Measurements from ENCODE around the gene PSME2.

DNA sequence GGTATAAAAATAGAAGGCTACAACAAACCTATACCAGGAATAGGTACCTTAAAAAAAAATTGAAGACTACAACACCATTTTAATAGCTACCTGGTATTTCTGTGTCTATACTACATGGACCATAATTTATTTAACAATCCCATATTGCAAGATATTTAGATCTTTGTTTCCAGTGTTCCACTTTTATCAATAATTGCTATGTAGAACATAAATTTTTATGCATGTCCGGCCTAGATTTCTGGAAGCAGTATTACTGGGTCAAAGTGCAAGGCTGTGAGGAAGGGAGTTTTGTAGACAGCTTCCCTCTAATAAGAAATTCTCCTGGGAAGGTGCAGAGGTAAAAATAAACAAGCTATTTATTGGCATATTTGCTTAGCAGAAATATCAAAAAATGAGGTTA, 35.9 kb downstream of the PSME2 start:
- TF ChIP-seq CBX2 (IDR thresholded peaks at IDR 0.05; ENCODE audit: borderline replicate concordance, low read depth) (no peak), NFE2L2 (conservative IDR thresholded peaks at IDR 0.05; ENCODE audit: low read length) (no peak), JUN (IDR thresholded peaks at IDR 0.05) (no peak), MAFK (IDR thresholded peaks at IDR 0.05; ENCODE audit: partially characterized antibody) (no peak), CEBPB (IDR thresholded peaks at IDR 0.05) (no peak), POLR2A (IDR thresholded peaks at IDR 0.05; ENCODE audit: low read length) (no peak), JUNB (IDR thresholded peaks at IDR 0.05) (no peak)
- TF ChIP-seq, protein P1, sequence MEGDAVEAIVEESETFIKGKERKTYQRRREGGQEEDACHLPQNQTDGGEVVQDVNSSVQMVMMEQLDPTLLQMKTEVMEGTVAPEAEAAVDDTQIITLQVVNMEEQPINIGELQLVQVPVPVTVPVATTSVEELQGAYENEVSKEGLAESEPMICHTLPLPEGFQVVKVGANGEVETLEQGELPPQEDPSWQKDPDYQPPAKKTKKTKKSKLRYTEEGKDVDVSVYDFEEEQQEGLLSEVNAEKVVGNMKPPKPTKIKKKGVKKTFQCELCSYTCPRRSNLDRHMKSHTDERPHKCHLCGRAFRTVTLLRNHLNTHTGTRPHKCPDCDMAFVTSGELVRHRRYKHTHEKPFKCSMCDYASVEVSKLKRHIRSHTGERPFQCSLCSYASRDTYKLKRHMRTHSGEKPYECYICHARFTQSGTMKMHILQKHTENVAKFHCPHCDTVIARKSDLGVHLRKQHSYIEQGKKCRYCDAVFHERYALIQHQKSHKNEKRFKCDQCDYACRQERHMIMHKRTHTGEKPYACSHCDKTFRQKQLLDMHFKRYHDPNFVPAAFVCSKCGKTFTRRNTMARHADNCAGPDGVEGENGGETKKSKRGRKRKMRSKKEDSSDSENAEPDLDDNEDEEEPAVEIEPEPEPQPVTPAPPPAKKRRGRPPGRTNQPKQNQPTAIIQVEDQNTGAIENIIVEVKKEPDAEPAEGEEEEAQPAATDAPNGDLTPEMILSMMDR (IDR thresholded peaks at IDR 0.05), result no peak
- TF ChIP-seq, protein P2, sequence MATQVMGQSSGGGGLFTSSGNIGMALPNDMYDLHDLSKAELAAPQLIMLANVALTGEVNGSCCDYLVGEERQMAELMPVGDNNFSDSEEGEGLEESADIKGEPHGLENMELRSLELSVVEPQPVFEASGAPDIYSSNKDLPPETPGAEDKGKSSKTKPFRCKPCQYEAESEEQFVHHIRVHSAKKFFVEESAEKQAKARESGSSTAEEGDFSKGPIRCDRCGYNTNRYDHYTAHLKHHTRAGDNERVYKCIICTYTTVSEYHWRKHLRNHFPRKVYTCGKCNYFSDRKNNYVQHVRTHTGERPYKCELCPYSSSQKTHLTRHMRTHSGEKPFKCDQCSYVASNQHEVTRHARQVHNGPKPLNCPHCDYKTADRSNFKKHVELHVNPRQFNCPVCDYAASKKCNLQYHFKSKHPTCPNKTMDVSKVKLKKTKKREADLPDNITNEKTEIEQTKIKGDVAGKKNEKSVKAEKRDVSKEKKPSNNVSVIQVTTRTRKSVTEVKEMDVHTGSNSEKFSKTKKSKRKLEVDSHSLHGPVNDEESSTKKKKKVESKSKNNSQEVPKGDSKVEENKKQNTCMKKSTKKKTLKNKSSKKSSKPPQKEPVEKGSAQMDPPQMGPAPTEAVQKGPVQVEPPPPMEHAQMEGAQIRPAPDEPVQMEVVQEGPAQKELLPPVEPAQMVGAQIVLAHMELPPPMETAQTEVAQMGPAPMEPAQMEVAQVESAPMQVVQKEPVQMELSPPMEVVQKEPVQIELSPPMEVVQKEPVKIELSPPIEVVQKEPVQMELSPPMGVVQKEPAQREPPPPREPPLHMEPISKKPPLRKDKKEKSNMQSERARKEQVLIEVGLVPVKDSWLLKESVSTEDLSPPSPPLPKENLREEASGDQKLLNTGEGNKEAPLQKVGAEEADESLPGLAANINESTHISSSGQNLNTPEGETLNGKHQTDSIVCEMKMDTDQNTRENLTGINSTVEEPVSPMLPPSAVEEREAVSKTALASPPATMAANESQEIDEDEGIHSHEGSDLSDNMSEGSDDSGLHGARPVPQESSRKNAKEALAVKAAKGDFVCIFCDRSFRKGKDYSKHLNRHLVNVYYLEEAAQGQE (IDR thresholded peaks at IDR 0.05), result no peak
